Spleen (tissue), 7 donors: Measurements from ENCODE around the gene B9D1.

Experiments used
- CTCF ChIP-seq, 11 experiments: fragments of 200-600 bp in 7 of 11; fragments of 450-650 bp in 4 of 11; sonication (generic) in 4 of 11; IDR thresholded peaks in 8 of 11; conservative IDR thresholded peaks in 3 of 11; 1 replicate in 7 of 11; 2 replicates in 4 of 11; pipeline versions ENCODE4 v1.4.0 to v1.8.0; 2016 to 2021; ENCODE audit warnings: antibody characterized with exemption in 11 of 11, inconsistent platforms in 4 of 11, mild to moderate bottlenecking in 1 of 11
- POLR2A ChIP-seq, 3 donors: fragments of 450-650 bp; IDR thresholded peaks; one replicate each; pipeline ENCODE4 v1.5.1; 2017; ENCODE audit warnings: antibody characterized with exemption in 3 of 3, mild to moderate bottlenecking in 1 of 3
- POLR2AphosphoS5 ChIP-seq, 3 donors: sonication (generic); formaldehyde crosslinking; IDR thresholded peaks; one replicate each; pipeline ENCODE4 v1.5.1; 2017; ENCODE audit warnings: antibody characterized with exemption in 3 of 3
- donor health status: DM: no; HTN: no; CAD: no; lungs with moderate emphysema.
- donor health status: DM: no; HTN: no; CAD: no.
- donor health status: DM: no; HTN: no; CAD: no.

GRCh38 chr17:19379361-19380065 lies 17.0 kb upstream of the B9D1 start:
- TF ChIP-seq POLR2AphosphoS5 (IDR thresholded peaks at IDR 0.05) (no peak), CTCF (IDR thresholded peaks at IDR 0.05 in 8 of 11, conservative IDR thresholded peaks at IDR 0.05 in 3 of 11) (no peak), POLR2A (IDR thresholded peaks at IDR 0.05) (no peak)
